Vagina (tissue), 2 donors: ENCODE data around the gene RBPJL. TPM values are rescaled to one million over a fixed set of nuclear protein-coding genes. Genes with fewer than 3 reads are reported as not detected.

Source experiments
- DNase-seq, 2 donors: peaks; one replicate each; pipeline ENCODE4 v3.0.0-alpha.2; 2017; ENCODE audit errors: extremely low spot score in 2 of 2
- H3K27ac ChIP-seq: fragments of 200-600 bp; sonication (generic); one replicate; pipeline ENCODE4 v1.5.1; 2019
- H3K27me3 ChIP-seq: fragments of 200-600 bp; sonication (generic); one replicate; pipeline ENCODE4 v1.5.1; 2019
- H3K36me3 ChIP-seq, 2 donors: fragments of 200-600 bp; sonication (generic); one replicate each; pipeline ENCODE4 v1.5.1; 2017 to 2019
- H3K4me1 ChIP-seq: fragments of 200-600 bp; sonication (generic); one replicate; pipeline ENCODE4 v1.5.1; 2019
- H3K4me3 ChIP-seq, 2 donors: fragments of 200-600 bp; sonication (generic); 1 replicate in 1 of 2; 2 replicates in 1 of 2; pipeline ENCODE4 v1.5.1; 2016 to 2019
- H3K9me3 ChIP-seq: fragments of 200-600 bp; sonication (generic); one replicate; pipeline ENCODE4 v1.5.1; 2019
- CTCF ChIP-seq, 3 experiments: fragments of 450-650 bp in 2 of 3; fragments of 200-600 bp in 1 of 3; sonication (generic) in 1 of 3; IDR thresholded peaks; one replicate each; pipeline ENCODE4 v1.5.1; 2017 to 2019; ENCODE audit warnings: antibody characterized with exemption in 3 of 3, mild to moderate bottlenecking in 2 of 3, moderate library complexity in 2 of 3
- POLR2A ChIP-seq, 2 donors: fragments of 450-650 bp; IDR thresholded peaks; one replicate each; pipeline ENCODE4 v1.6.1; 2017; ENCODE audit warnings: antibody characterized with exemption in 2 of 2, mild to moderate bottlenecking in 2 of 2, moderate library complexity in 2 of 2
- POLR2AphosphoS5 ChIP-seq, 2 donors: sonication (generic); formaldehyde crosslinking; IDR thresholded peaks; one replicate each; pipeline ENCODE4 v1.9.0; 2017; ENCODE audit warnings: antibody characterized with exemption in 2 of 2, mild to moderate bottlenecking in 2 of 2, low read depth in 1 of 2; ENCODE audit not compliant: insufficient read depth in 1 of 2
- intact Hi-C: fragments of 100-400 bp; cut with DNase I; formaldehyde crosslinking; loops from one replicate; pipeline ENCODE4 v1.15.1; 2023
- total RNA-seq: library from RNA; depleted of rRNA; stranded (reverse); fragments of >200 nt; gene quantifications from one replicate; pipeline ENCODE4 v1.2.3, GENCODE V29; 2016

The RBPJL gene, protein sequence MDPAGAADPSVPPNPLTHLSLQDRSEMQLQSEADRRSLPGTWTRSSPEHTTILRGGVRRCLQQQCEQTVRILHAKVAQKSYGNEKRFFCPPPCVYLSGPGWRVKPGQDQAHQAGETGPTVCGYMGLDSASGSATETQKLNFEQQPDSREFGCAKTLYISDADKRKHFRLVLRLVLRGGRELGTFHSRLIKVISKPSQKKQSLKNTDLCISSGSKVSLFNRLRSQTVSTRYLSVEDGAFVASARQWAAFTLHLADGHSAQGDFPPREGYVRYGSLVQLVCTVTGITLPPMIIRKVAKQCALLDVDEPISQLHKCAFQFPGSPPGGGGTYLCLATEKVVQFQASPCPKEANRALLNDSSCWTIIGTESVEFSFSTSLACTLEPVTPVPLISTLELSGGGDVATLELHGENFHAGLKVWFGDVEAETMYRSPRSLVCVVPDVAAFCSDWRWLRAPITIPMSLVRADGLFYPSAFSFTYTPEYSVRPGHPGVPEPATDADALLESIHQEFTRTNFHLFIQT
- total RNA-seq, result not detected

DNA sequence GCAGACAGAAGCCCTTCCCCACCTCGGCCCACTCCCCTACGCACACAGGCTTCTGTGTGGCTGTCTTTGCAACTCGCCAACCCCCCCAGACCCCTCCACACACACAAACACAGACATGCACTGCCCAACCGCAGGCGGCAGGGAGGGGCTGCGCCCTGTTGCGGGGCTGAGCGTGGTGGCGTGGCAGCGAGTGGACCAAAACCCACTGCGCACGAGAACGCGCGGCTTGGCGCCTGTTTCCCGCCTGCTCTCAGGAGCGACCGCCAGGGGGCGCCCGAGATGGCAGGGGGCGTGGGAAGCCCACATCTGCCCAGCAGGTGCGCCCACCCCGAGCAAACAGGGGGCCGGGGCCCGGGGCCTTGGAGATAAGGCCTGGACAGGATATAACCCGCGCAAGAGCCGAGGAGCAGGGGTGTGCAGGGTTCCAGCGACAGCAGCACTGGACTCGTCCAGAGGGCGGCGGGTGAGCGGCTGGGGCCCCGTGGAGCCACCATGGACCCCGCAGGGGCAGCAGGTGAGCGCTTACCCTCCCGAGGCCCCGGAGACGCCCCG is at the start of gene RBPJL:
Gene RBPJL, plus strand, starts transcription at position 410 of the 552 bp plus-strand sequence. Its CDS starts 83 bp downstream, at position 493.
- no peak within 1 kb of the TSS for H3K4me3 ChIP-seq
- H3K4me1 ChIP-seq, result peaks cover 13% of the 10 kb centered on the region
- intact Hi-C loops, result no loop called here
- no peak for DNase-seq
- no peaks in the 10 kb centered on the region for H3K27me3 ChIP-seq
- H3K36me3 ChIP-seq, result no peaks in the 10 kb centered on the region
- no peak within 1 kb of the TSS for H3K27ac ChIP-seq
- no peaks in the 10 kb centered on the region for H3K9me3 ChIP-seq
- peak; percentile 15 to 42 (median 31) for TF ChIP-seq CTCF (IDR thresholded peaks at IDR 0.05)
- TF ChIP-seq POLR2AphosphoS5 (IDR thresholded peaks at IDR 0.05; ENCODE audit: insufficient read depth in 1 of 2, low read depth in 1 of 2), result no peak
- no peak for TF ChIP-seq POLR2A (IDR thresholded peaks at IDR 0.05)

DNA sequence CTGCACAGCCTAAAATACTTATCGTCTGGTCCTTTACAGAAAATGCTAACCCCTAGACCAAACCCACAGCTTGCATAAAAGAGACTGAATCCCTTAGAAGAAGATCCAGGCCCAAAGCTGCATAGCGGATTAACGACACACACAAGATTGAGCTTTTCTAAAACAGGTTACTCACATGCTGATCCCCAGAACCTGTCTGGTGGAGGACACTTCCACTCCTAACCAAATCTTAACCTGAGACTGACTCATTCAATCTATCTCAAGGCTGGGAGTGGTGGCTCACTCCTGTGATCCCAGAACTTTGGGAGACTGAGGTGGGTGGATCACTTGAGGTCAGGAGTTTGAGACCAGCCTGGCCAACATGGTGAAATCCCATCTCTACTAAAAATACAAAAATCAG is 49.5 kb upstream of the RBPJL start:
- no peak overlapping the region for H3K27ac ChIP-seq
- DNase-seq, result no peak
- H3K27me3 ChIP-seq, result no peaks in the 10 kb centered on the region
- intact Hi-C loops, result no loop called here
- TF ChIP-seq POLR2AphosphoS5 (IDR thresholded peaks at IDR 0.05; ENCODE audit: insufficient read depth in 1 of 2, low read depth in 1 of 2) (no peak), POLR2A (IDR thresholded peaks at IDR 0.05) (no peak), CTCF (IDR thresholded peaks at IDR 0.05) (no peak)
- H3K4me1 ChIP-seq, result peaks cover 18% of the 10 kb centered on the region
- H3K9me3 ChIP-seq, result no peaks in the 10 kb centered on the region
- no peak overlapping the region for H3K4me3 ChIP-seq
- no peaks in the 10 kb centered on the region for H3K36me3 ChIP-seq

DNA sequence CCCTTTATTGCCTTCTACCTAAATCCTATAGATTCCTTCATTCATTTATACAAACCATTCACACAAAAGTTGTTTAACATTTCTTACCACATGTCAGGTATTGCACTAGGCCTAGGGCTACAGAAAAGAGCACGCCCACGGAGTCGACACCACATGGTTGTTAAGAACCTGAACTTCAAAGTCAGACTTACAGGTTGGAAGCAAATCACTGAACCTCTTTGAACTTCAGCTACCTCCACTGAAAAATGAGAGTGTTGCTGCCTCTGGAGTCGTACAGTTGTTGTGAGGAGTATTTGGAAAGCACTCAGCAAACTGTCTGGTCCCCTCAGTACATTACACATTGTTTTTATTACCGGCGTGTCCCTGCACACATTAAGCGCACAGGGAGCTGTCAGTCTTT is 48.9 kb upstream of the RBPJL start:
- Histone ChIP-seq H3K36me3 (no peaks in the 10 kb centered on the region), H3K27me3 (no peaks in the 10 kb centered on the region), H3K9me3 (no peaks in the 10 kb centered on the region), H3K4me3 (no peak overlapping the region), H3K4me1 (peaks cover 18% of the 10 kb centered on the region), H3K27ac (no peak overlapping the region)
- DNase-seq, result no peak
- intact Hi-C loops, result no loop called here
- TF ChIP-seq CTCF (IDR thresholded peaks at IDR 0.05) (no peak), POLR2AphosphoS5 (IDR thresholded peaks at IDR 0.05; ENCODE audit: insufficient read depth in 1 of 2, low read depth in 1 of 2) (no peak)

DNA sequence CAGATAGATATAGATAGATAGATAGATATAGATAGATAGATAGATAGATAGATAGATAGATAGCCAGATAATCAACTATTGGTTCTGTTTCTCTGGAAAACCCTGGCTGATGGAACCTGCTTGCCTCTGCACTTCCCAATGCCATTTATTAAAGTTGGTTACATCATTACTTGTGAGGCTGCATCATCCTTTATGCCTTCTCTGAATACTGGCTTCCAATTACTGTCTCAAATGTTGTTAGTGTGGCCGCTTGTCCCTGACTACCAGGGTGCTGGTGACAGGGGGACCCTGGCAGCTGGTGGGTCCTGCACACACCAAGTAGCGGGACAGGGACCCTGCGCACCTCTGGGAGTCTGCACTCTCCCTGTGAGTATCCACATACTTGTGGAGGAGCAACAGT is 48.4 kb upstream of the RBPJL start:
- Histone ChIP-seq H3K4me1 (peaks cover 18% of the 10 kb centered on the region), H3K9me3 (no peaks in the 10 kb centered on the region), H3K36me3 (no peaks in the 10 kb centered on the region), H3K27me3 (no peaks in the 10 kb centered on the region), H3K4me3 (no peak overlapping the region), H3K27ac (no peak overlapping the region)
- no peak for DNase-seq
- intact Hi-C loops, result no loop called here
- no peak for TF ChIP-seq POLR2A (IDR thresholded peaks at IDR 0.05)
- TF ChIP-seq CTCF (IDR thresholded peaks at IDR 0.05), result no peak
- no peak for TF ChIP-seq POLR2AphosphoS5 (IDR thresholded peaks at IDR 0.05; ENCODE audit: insufficient read depth in 1 of 2, low read depth in 1 of 2)

GRCh38 chr20:45258664-45259063 is 48.0 kb upstream of the RBPJL start:
- DNase-seq, result no peak
- TF ChIP-seq POLR2A (IDR thresholded peaks at IDR 0.05) (no peak), CTCF (IDR thresholded peaks at IDR 0.05) (no peak), POLR2AphosphoS5 (IDR thresholded peaks at IDR 0.05; ENCODE audit: insufficient read depth in 1 of 2, low read depth in 1 of 2) (no peak)
- no peaks in the 10 kb centered on the region for H3K27me3 ChIP-seq
- no peaks in the 10 kb centered on the region for H3K9me3 ChIP-seq
- H3K4me1 ChIP-seq, result peaks cover 18% of the 10 kb centered on the region
- intact Hi-C loops, result no loop called here
- no peak overlapping the region for H3K27ac ChIP-seq
- no peak overlapping the region for H3K4me3 ChIP-seq
- H3K36me3 ChIP-seq, result no peaks in the 10 kb centered on the region
